ENCODE measurements around the gene CCDC12.

Gene CCDC12

GRCh38 chr3:46953234-46954010 is 23.1 kb downstream of the CCDC12 start:
- DNase-seq = no peak

- DNase-seq = no peak
Observed at GRCh38 chr3:46952813-46953212, 23.7 kb downstream of the CCDC12 start.

GRCh38 chr3:46950650-46951241 is 25.8 kb downstream of the CCDC12 start:
- DNase-seq = no peak

- DNase-seq = no peak
Observed at GRCh38 chr3:46950177-46950576, 26.4 kb downstream of the CCDC12 start.

GRCh38 chr3:46948830-46949671 is 27.5 kb downstream of the CCDC12 start:
- DNase-seq = no peak

- DNase-seq = no peak
Observed at GRCh38 chr3:46947981-46948791, 28.4 kb downstream of the CCDC12 start.

- no peak for DNase-seq
Observed at GRCh38 chr3:46947546-46947901, 29.0 kb downstream of the CCDC12 start.

GRCh38 chr3:46946856-46947545 is 29.5 kb downstream of the CCDC12 start:
- no peak for DNase-seq

GRCh38 chr3:46946416-46946815 is 30.1 kb downstream of the CCDC12 start:
- no peak for DNase-seq

GRCh38 chr3:46944191-46944590 is 32.4 kb downstream of the CCDC12 start:
- no peak for DNase-seq

- DNase-seq = no peak
Observed at GRCh38 chr3:46943237-46944187, 33.0 kb downstream of the CCDC12 start.

- DNase-seq = no peak
Observed at GRCh38 chr3:46942481-46943236, 33.9 kb downstream of the CCDC12 start.

GRCh38 chr3:46942076-46942475 is 34.5 kb downstream of the CCDC12 start:
- DNase-seq = no peak

GRCh38 chr3:46939578-46940445 is 36.7 kb downstream of the CCDC12 start:
- no peak for DNase-seq

GRCh38 chr3:46938118-46938517 is 38.4 kb downstream of the CCDC12 start:
- DNase-seq = no peak

- no peak for DNase-seq
Observed at GRCh38 chr3:46936733-46937250, 39.8 kb downstream of the CCDC12 start.

GRCh38 chr3:46935989-46936558 is 40.5 kb downstream of the CCDC12 start:
- DNase-seq = no peak

GRCh38 chr3:46935168-46935858 is 41.2 kb downstream of the CCDC12 start:
- DNase-seq = no peak
